NT2/D1 (cell line): ENCODE data around the gene TRA2B.

Experiments
- YY1 ChIP-seq: IDR thresholded peaks from 2 replicates; pipeline ENCODE4 v1.6.1; 2011; ENCODE audit not compliant: insufficient read length, insufficient read depth
- ZNF274 ChIP-seq: IDR thresholded peaks from 2 replicates; pipeline ENCODE4 v1.6.1; 2011; ENCODE audit warnings: mild to moderate bottlenecking, low read depth, low read length

- no peak for TF ChIP-seq YY1
- no peak for TF ChIP-seq ZNF274
Measured at GRCh38 chr3:185874119-185874518, 63.7 kb downstream of the TRA2B start.
